ENCODE data around the gene FMO5. TPM values are rescaled to one million over a fixed set of nuclear protein-coding genes. Genes with fewer than 3 reads are reported as not detected.

Gene FMO5
- total and polyA plus RNA-seq, 10 of the 15 experiments (the other 5 are each of a cell fraction or from before 2014, with no cell fraction given), result 0.05 to 0.58 (median 0.19) TPM

GRCh38 chr1:147189514-147189913 is 35.6 kb downstream of the FMO5 start:
- ChIA-PET SMC1A (ENCODE audit: uncharacterized antibody, unreplicated experiment) (interaction anchor here (0.9 kb wide), 1 partner anchor 38 kb away, joined by 3 read pairs; no protein-coding TSS in a partner anchor), RAD21 (ENCODE audit: unreplicated experiment) (no interaction called here), POLR2A (no interaction called here), CTCF (no interaction called here)
- Histone ChIP-seq H3K27ac (ENCODE audit: control insufficient read depth, insufficient read depth) (no peak overlapping the region), H3K27me3 (replicated peaks in 1 of 2; ENCODE audit: control insufficient read depth in 2 of 2, insufficient read depth in 2 of 2, low read length in 1 of 2) (no peaks in the 10 kb centered on the region), H3K79me2 (ENCODE audit: control insufficient read depth, insufficient read depth, low read length) (no peaks in the 10 kb centered on the region), H3K4me1 (ENCODE audit: control insufficient read depth, insufficient read depth, low read length) (no peaks in the 10 kb centered on the region), H3K36me3 (ENCODE audit: control insufficient read depth in 2 of 2, insufficient read depth in 2 of 2, low read length in 1 of 2) (no peaks in the 10 kb centered on the region), H2AFZ (ENCODE audit: control insufficient read depth, low read depth, low read length) (no peak overlapping the region), H3K9ac (ENCODE audit: control insufficient read depth, insufficient read depth, low read length) (no peak overlapping the region), H4K20me1 (ENCODE audit: control insufficient read depth, insufficient read depth) (no peaks in the 10 kb centered on the region), H3K4me3 (no peak overlapping the region), H3K9me3 (replicated peaks; ENCODE audit: control insufficient read depth, insufficient read depth, low read length) (no peaks in the 10 kb centered on the region), H3K4me2 (ENCODE audit: control insufficient read depth, insufficient read depth) (no peak overlapping the region)
- BruUV-seq (replicated peaks), result no TSS peak
- WGBS (ENCODE audit: insufficient coverage, insufficient replicate concordance, low lambda C conversion rate, missing lambda C conversion rate), result 100% methylated on average over 2 of the region's 2 CpGs
- TF ChIP-seq RFX5 (IDR thresholded peaks at IDR 0.05; ENCODE audit: low read depth, low read length) (no peak), TCF3 (IDR thresholded peaks at IDR 0.05; ENCODE audit: borderline replicate concordance, insufficient read depth, low read depth, low read length) (no peak), SMARCA5 (IDR thresholded peaks at IDR 0.05) (no peak), ELK1 (IDR thresholded peaks at IDR 0.05; ENCODE audit: low read depth, low read length) (no peak), RELA (IDR thresholded peaks at IDR 0.05; ENCODE audit: borderline replicate concordance, partially characterized antibody) (no peak), CHD1 (IDR thresholded peaks at IDR 0.05; ENCODE audit: low read depth, low read length) (no peak), DPF2 (IDR thresholded peaks at IDR 0.05) (no peak), MYC (IDR thresholded peaks at IDR 0.05; ENCODE audit: insufficient read depth, insufficient read length, insufficient replicate concordance, low read length, severe bottlenecking) (no peak), IKZF1 (conservative IDR thresholded peaks at IDR 0.05) (no peak), SUPT20H (IDR thresholded peaks at IDR 0.05; ENCODE audit: borderline replicate concordance, control insufficient read depth, low read depth, low read length) (no peak), CHD2 (IDR thresholded peaks at IDR 0.05; ENCODE audit: borderline replicate concordance, low read depth, low read length) (no peak), NR2C2 (IDR thresholded peaks at IDR 0.05; ENCODE audit: borderline replicate concordance, control insufficient read depth, insufficient read length, low read depth) (no peak), MTA3 (IDR thresholded peaks at IDR 0.05; ENCODE audit: borderline replicate concordance, low read length) (no peak), SP1 (IDR thresholded peaks at IDR 0.05; ENCODE audit: low read depth, low read length) (no peak)
- TF ChIP-seq, protein P1, sequence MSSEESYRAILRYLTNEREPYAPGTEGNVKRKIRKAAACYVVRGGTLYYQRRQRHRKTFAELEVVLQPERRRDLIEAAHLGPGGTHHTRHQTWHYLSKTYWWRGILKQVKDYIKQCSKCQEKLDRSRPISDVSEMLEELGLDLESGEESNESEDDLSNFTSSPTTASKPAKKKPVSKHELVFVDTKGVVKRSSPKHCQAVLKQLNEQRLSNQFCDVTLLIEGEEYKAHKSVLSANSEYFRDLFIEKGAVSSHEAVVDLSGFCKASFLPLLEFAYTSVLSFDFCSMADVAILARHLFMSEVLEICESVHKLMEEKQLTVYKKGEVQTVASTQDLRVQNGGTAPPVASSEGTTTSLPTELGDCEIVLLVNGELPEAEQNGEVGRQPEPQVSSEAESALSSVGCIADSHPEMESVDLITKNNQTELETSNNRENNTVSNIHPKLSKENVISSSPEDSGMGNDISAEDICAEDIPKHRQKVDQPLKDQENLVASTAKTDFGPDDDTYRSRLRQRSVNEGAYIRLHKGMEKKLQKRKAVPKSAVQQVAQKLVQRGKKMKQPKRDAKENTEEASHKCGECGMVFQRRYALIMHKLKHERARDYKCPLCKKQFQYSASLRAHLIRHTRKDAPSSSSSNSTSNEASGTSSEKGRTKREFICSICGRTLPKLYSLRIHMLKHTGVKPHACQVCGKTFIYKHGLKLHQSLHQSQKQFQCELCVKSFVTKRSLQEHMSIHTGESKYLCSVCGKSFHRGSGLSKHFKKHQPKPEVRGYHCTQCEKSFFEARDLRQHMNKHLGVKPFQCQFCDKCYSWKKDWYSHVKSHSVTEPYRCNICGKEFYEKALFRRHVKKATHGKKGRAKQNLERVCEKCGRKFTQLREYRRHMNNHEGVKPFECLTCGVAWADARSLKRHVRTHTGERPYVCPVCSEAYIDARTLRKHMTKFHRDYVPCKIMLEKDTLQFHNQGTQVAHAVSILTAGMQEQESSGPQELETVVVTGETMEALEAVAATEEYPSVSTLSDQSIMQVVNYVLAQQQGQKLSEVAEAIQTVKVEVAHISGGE (CRISPR knock-in tag; IDR thresholded peaks at IDR 0.05), result no peak
- TF ChIP-seq, protein P2, sequence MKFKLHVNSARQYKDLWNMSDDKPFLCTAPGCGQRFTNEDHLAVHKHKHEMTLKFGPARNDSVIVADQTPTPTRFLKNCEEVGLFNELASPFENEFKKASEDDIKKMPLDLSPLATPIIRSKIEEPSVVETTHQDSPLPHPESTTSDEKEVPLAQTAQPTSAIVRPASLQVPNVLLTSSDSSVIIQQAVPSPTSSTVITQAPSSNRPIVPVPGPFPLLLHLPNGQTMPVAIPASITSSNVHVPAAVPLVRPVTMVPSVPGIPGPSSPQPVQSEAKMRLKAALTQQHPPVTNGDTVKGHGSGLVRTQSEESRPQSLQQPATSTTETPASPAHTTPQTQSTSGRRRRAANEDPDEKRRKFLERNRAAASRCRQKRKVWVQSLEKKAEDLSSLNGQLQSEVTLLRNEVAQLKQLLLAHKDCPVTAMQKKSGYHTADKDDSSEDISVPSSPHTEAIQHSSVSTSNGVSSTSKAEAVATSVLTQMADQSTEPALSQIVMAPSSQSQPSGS (IDR thresholded peaks at IDR 0.05; ENCODE audit: low read length), result no peak
- TF ChIP-seq, protein P3, sequence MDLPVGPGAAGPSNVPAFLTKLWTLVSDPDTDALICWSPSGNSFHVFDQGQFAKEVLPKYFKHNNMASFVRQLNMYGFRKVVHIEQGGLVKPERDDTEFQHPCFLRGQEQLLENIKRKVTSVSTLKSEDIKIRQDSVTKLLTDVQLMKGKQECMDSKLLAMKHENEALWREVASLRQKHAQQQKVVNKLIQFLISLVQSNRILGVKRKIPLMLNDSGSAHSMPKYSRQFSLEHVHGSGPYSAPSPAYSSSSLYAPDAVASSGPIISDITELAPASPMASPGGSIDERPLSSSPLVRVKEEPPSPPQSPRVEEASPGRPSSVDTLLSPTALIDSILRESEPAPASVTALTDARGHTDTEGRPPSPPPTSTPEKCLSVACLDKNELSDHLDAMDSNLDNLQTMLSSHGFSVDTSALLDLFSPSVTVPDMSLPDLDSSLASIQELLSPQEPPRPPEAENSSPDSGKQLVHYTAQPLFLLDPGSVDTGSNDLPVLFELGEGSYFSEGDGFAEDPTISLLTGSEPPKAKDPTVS (IDR thresholded peaks at IDR 0.05; ENCODE audit: low read depth, low read length), result no peak
- DNase-seq (ENCODE audit: low read depth, low spot score), result no peak
- intact Hi-C loops (cut with micrococcal nuclease; ENCODE audit: unreplicated experiment) (no loop called here), in situ Hi-C loops (cut with MboI) (no loop called here)
- no peak for ATAC-seq
- FAIRE-seq, result no peak

Data from GM12878 (cell line).